Bronchial epithelial cell (primary cell): ENCODE measurements around the gene ECD. TPM values are rescaled to one million over a fixed set of nuclear protein-coding genes. Genes with fewer than 3 reads are reported as not detected.

Experiments used
- DNase-seq: peaks from one replicate; pipeline ENCODE4 v3.0.0-alpha.2; 2010; ENCODE audit warnings: low read depth
- FAIRE-seq: peaks from 2 replicates; lab custom pipeline; 2011; peaks lifted over from hg19 to GRCh38; lab: Jason Lieb, UNC
- H3K27me3 ChIP-seq: 2 replicates; pipeline ENCODE4 v1.5.1; 2011; ENCODE audit warnings: low read length; ENCODE audit not compliant: control insufficient read depth, insufficient read depth
- H3K36me3 ChIP-seq: 2 replicates; pipeline ENCODE4 v1.5.1; 2011; ENCODE audit warnings: low read length; ENCODE audit not compliant: control insufficient read depth, insufficient read depth
- H3K4me3 ChIP-seq: 2 replicates; pipeline ENCODE4 v1.5.1; 2011; ENCODE audit warnings: mild to moderate bottlenecking, low read depth, low read length, control low read depth
- CTCF ChIP-seq: IDR thresholded peaks from 2 replicates; pipeline ENCODE4 v1.5.1; 2011; ENCODE audit warnings: mild to moderate bottlenecking, moderate library complexity, low read length, control low read depth, inconsistent platforms; ENCODE audit not compliant: insufficient read depth, severe bottlenecking
- total RNA-seq: library from RNA; depleted of rRNA; stranded (reverse); fragments of >200 nt; gene quantifications from 2 replicates; pipeline ENCODE4 v1.2.1, GENCODE V29; 2014

Gene ECD
- total RNA-seq, 1 donor from 2014 or later = 17.6 TPM

- Histone ChIP-seq H3K4me3 (no peak overlapping the region), H3K36me3 (peaks cover 11% of the 10 kb centered on the region), H3K27me3 (no peaks in the 10 kb centered on the region)
- TF ChIP-seq CTCF = no peak
- FAIRE-seq (no peak), DNase-seq (no peak)
Measured at GRCh38 chr10:73134727-73135126, 33.1 kb downstream of the ECD start.

- Histone ChIP-seq H3K36me3 (peaks cover 9% of the 10 kb centered on the region), H3K27me3 (no peaks in the 10 kb centered on the region), H3K4me3 (no peak overlapping the region)
- TF ChIP-seq CTCF = no peak
- no peak for FAIRE-seq
- no peak for DNase-seq
Measured at GRCh38 chr10:73131913-73132686, 35.7 kb downstream of the ECD start.

DNA sequence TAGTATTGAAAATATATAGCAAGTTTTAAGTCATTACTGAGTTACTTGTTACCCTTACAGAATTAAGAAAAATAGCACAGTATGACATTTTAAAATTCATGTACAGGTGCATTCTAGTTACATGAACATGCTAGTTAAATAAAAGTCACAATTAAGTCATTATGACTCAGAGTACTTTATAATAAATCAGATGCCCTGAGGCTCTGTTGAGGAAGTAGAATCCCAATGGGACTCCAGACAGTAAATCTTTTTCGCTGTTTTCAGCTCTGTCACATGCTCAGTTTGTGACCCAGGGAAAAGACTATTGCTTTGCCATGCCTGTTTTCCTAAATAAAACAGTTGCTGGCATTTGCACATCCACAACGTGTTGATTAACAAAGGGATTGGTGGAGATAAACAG, 36.5 kb downstream of the ECD start:
- peaks cover 7% of the 10 kb centered on the region for H3K36me3 ChIP-seq
- no peaks in the 10 kb centered on the region for H3K27me3 ChIP-seq
- no peak for TF ChIP-seq CTCF
- no peak overlapping the region for H3K4me3 ChIP-seq
- DNase-seq = peak; percentile 83
- FAIRE-seq = no peak

- H3K4me3 ChIP-seq = no peak overlapping the region
- TF ChIP-seq CTCF = no peak
- FAIRE-seq (no peak), DNase-seq (no peak)
- H3K27me3 ChIP-seq = no peaks in the 10 kb centered on the region
- H3K36me3 ChIP-seq = peaks cover 5% of the 10 kb centered on the region
Measured at GRCh38 chr10:73126343-73126742, 41.5 kb downstream of the ECD start.

GRCh38 chr10:73119952-73120351, 47.9 kb downstream of the ECD start:
- DNase-seq (no peak), FAIRE-seq (no peak)
- no peak for TF ChIP-seq CTCF
- Histone ChIP-seq H3K27me3 (no peaks in the 10 kb centered on the region), H3K36me3 (no peaks in the 10 kb centered on the region), H3K4me3 (no peak overlapping the region)

GRCh38 chr10:73119457-73119856, 48.4 kb downstream of the ECD start:
- no peak for TF ChIP-seq CTCF
- H3K4me3 ChIP-seq = no peak overlapping the region
- no peaks in the 10 kb centered on the region for H3K36me3 ChIP-seq
- FAIRE-seq (no peak), DNase-seq (no peak)
- no peaks in the 10 kb centered on the region for H3K27me3 ChIP-seq
